Aorta (tissue), 5 donors: ENCODE measurements around the gene NGRN. TPM values are rescaled to one million over a fixed set of nuclear protein-coding genes. Genes with fewer than 3 reads are reported as not detected.
A peak's percentile ranks its signal among the peaks of the same experiment; 100 is the strongest.

Source experiments
- ATAC-seq: fragments of 200-7000 bp; cut with Tn5 transposase; one replicate; pipeline ENCODE4 v1.9.1; 2022; ENCODE audit warnings: moderate library complexity; ENCODE audit not compliant: low FRiP score
- DNase-seq, 2 donors: peaks; one replicate each; pipeline ENCODE4 v3.0.0-alpha.2; 2020
- H3K27ac ChIP-seq, 2 donors: one replicate each; pipeline ENCODE4 v1.5.1; 2013; ENCODE audit warnings: low read length in 2 of 2, mild to moderate bottlenecking in 2 of 2, moderate library complexity in 2 of 2, control low read depth in 1 of 2, inconsistent platforms in 1 of 2, low read depth in 1 of 2
- H3K27me3 ChIP-seq, 2 donors: one replicate each; pipeline ENCODE4 v1.6.1; 2013; ENCODE audit warnings: control low read depth in 1 of 2, low read length in 1 of 2, mild to moderate bottlenecking in 1 of 2, moderate library complexity in 1 of 2; ENCODE audit not compliant: insufficient read depth in 2 of 2, control insufficient read depth in 1 of 2
- H3K36me3 ChIP-seq, 2 donors: one replicate each; pipeline ENCODE4 v1.6.1; 2013; ENCODE audit warnings: control low read depth in 1 of 2, low read length in 1 of 2, mild to moderate bottlenecking in 1 of 2; ENCODE audit not compliant: insufficient read depth in 2 of 2, control insufficient read depth in 1 of 2
- H3K4me1 ChIP-seq, 2 donors: one replicate each; pipeline ENCODE4 v1.6.1; 2013; ENCODE audit warnings: low read length in 2 of 2, control low read depth in 1 of 2, mild to moderate bottlenecking in 1 of 2, moderate library complexity in 1 of 2; ENCODE audit not compliant: insufficient read depth in 2 of 2, control insufficient read depth in 1 of 2
- H3K4me3 ChIP-seq, 2 donors: one replicate each; pipeline ENCODE4 v1.5.1; 2013; ENCODE audit warnings: low read length in 2 of 2, control low read depth in 1 of 2, mild to moderate bottlenecking in 1 of 2
- H3K9me3 ChIP-seq: one replicate; pipeline ENCODE4 v1.6.1; 2013; ENCODE audit warnings: mild to moderate bottlenecking, low read length; ENCODE audit not compliant: control insufficient read depth
- WGBS, 2 donors: extraction: QIAGEN DNeasy Blood & Tissue Kit; methylation state at CpG; one replicate each; pipeline ENCODE4 v1.1.7; 2013; 5-methylcytosine and 5-hydroxymethylcytosine counted together
- intact Hi-C, 2 donors: fragments of 100-400 bp; cut with DNase I; formaldehyde crosslinking; loops; one replicate each; pipeline versions ENCODE4 v1.14.2 to v1.15.0; 2022
- polyA plus RNA-seq, 2 donors: library from polyadenylated mRNA; stranded (reverse); fragments of 200-250 nt; gene quantifications; one replicate each; pipeline ENCODE4 v1.2.3, GENCODE V29; 2013
- total RNA-seq, 2 donors: library from RNA; stranded (reverse); fragmentation: NEBNext Ultra II Directional; extraction: Animal tissue kit (Norgen Biotek cat#: 25700); gene quantifications; one replicate each; pipeline ENCODE4 v1.2.1, GENCODE V29; 2021
- donor health status: healthy with polysubstance abuse.
- donor health status: Bipolar disorder and iron deficiency.
- donor health status: DM: no; HTN: no; CAD: no.
- donor health status: DM: no; HTN: no; CAD: no.
- donor health status: DM: yes; HTN: yes; CAD: no.

The NGRN gene
- total and polyA plus RNA-seq, 4 donors: 75.6 to 120 (median 84.7) TPM

DNA sequence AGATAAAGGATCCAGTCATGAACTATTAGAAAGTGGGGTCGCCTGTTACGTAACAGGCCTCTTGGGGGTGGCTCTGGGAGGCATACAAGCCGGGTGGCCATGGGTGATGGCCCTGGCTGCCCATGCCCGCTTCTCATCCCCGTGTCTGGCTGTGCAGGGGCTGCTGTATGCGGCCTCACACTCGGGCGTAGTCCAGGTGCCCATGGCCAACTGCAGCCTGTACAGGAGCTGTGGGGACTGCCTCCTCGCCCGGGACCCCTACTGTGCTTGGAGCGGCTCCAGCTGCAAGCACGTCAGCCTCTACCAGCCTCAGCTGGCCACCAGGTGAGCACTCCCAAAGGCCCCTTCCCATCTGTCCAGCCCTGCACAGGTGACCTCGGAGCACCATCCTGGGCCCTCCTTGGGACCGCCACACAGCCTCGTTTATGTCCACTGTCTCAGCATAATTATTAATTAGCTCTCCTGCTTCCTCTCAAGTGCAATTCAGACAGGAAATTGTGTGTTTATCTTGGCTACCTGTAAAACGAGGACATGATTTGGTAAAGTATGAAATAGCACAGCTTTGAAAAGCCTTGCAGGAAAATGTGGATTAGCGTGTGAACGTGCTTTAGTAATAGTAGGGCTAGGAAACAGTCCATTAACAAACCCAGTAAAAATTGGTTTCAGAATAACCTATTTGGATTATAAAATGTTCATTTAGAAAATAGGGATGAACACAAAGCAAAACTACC lies 39.8 kb upstream of the NGRN start:
- ATAC-seq (no peak), DNase-seq (no peak)
- Histone ChIP-seq H3K27me3 (no peaks in the 10 kb centered on the region), H3K27ac (no peak overlapping the region), H3K4me3 (no peak overlapping the region), H3K9me3 (no peaks in the 10 kb centered on the region), H3K36me3 (no peaks in the 10 kb centered on the region), H3K4me1 (no peaks in the 10 kb centered on the region)
- intact Hi-C loops: no loop called here
- 90 to 94% methylated on average over 18 of the region's 18 CpGs for WGBS, 2 donors

DNA sequence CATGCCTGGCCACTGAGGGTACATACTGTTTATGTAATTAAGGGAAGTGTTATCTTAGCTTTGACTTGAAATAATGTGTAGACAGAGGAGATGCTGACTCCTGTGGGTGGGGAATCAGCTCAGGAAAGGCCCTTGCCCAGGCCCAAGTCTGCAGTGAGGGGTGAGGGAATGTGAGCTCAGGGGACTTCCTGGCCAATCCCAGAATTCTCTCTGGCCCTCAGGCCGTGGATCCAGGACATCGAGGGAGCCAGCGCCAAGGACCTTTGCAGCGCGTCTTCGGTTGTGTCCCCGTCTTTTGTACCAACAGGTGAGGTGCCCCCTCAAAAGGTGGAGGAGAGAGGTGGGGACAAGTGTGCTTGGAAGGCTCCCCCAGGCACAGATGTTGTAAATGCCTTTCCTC lies 38.1 kb upstream of the NGRN start:
- Histone ChIP-seq H3K4me1 (no peaks in the 10 kb centered on the region), H3K36me3 (no peaks in the 10 kb centered on the region), H3K27ac (no peak overlapping the region), H3K4me3 (no peak overlapping the region), H3K9me3 (no peaks in the 10 kb centered on the region), H3K27me3 (no peaks in the 10 kb centered on the region)
- intact Hi-C loops: no loop called here
- DNase-seq (no peak), ATAC-seq (no peak)
- 81 to 92% methylated on average over 7 of the region's 7 CpGs for WGBS, 2 donors

DNA sequence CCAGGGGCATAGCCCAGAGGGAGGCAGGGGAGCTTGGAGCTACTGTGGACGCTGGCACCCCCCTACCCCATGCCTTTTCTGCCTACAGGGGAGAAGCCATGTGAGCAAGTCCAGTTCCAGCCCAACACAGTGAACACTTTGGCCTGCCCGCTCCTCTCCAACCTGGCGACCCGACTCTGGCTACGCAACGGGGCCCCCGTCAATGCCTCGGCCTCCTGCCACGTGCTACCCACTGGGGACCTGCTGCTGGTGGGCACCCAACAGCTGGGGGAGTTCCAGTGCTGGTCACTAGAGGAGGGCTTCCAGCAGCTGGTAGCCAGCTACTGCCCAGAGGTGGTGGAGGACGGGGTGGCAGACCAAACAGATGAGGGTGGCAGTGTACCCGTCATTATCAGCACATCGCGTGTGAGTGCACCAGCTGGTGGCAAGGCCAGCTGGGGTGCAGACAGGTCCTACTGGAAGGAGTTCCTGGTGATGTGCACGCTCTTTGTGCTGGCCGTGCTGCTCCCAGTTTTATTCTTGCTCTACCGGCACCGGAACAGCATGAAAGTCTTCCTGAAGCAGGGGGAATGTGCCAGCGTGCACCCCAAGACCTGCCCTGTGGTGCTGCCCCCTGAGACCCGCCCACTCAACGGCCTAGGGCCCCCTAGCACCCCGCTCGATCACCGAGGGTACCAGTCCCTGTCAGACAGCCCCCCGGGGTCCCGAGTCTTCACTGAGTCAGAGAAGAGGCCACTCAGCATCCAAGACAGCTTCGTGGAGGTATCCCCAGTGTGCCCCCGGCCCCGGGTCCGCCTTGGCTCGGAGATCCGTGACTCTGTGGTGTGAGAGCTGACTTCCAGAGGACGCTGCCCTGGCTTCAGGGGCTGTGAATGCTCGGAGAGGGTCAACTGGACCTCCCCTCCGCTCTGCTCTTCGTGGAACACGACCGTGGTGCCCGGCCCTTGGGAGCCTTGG lies 37.4 kb upstream of the NGRN start:
- no peaks in the 10 kb centered on the region for H3K27me3 ChIP-seq
- no peak overlapping the region for H3K27ac ChIP-seq
- no peak overlapping the region for H3K4me3 ChIP-seq
- no peaks in the 10 kb centered on the region for H3K4me1 ChIP-seq
- 86 to 89% methylated on average over 38 of the region's 38 CpGs for WGBS, 2 donors
- DNase-seq (no peak), ATAC-seq (no peak)
- intact Hi-C loops: no loop called here
- no peaks in the 10 kb centered on the region for H3K36me3 ChIP-seq
- H3K9me3 ChIP-seq: no peaks in the 10 kb centered on the region

DNA sequence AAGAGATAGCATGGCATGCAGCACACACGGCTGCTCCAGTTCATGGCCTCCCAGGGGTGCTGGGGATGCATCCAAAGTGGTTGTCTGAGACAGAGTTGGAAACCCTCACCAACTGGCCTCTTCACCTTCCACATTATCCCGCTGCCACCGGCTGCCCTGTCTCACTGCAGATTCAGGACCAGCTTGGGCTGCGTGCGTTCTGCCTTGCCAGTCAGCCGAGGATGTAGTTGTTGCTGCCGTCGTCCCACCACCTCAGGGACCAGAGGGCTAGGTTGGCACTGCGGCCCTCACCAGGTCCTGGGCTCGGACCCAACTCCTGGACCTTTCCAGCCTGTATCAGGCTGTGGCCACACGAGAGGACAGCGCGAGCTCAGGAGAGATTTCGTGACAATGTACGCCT lies 36.5 kb upstream of the NGRN start:
- no peaks in the 10 kb centered on the region for H3K27me3 ChIP-seq
- no peaks in the 10 kb centered on the region for H3K36me3 ChIP-seq
- no peak overlapping the region for H3K27ac ChIP-seq
- 86 to 87% methylated on average over 15 of the region's 15 CpGs for WGBS, 2 donors
- H3K4me1 ChIP-seq: no peaks in the 10 kb centered on the region
- intact Hi-C loops: no loop called here
- ATAC-seq (no peak), DNase-seq (no peak)
- H3K4me3 ChIP-seq: no peak overlapping the region
- no peaks in the 10 kb centered on the region for H3K9me3 ChIP-seq

DNA sequence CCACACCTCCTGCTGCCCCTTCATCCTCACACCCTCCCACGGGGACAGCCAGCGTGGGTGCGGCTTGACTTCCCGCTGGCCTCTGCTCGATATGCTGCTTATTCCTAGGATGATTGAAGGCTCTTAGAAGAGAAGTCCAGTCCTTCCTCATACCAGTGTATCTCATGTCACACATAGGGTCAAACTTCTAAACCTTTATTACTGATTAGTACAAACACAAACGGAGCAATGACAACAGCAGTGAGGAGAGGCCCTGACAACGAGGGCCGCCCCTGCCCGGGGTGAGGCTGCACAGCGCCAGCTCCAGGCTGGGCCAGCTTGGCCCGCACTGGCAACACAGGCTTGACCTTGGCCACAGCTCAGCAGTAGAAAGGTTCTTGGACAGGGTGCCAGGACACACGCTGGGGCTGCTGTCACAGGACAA lies 35.4 kb upstream of the NGRN start:
- ATAC-seq (no peak), DNase-seq (no peak)
- Histone ChIP-seq H3K27me3 (no peaks in the 10 kb centered on the region), H3K27ac (no peak overlapping the region), H3K36me3 (no peaks in the 10 kb centered on the region), H3K4me1 (no peaks in the 10 kb centered on the region), H3K4me3 (no peak overlapping the region), H3K9me3 (no peaks in the 10 kb centered on the region)
- WGBS, 2 donors: 39 to 40% methylated on average over 12 of the region's 12 CpGs
- intact Hi-C loops: loop anchor here in 1 of 2 donors (5.0 kb wide), 1 partner anchor 37 kb away; the partner anchor contains the start of gene NGRN

DNA sequence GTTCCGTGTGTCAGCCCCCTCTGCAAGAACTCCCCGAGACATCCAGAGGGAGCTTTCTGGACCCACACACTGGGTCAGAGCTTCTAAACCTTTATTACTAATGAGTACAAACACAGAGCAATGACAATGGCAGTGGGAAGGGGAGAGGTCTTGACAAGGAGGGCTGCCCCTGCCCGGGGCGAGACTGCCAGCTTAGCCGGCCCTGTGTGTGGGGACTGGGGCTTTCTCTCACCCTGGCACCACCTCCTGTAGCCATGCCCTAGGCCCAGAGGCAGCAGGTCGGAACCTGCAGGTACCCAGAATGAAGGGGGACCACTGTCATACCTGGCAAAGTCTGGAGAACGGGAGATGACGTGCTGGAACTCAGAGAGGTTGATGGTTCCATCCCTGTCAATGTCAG lies 34.9 kb upstream of the NGRN start:
- H3K9me3 ChIP-seq: no peaks in the 10 kb centered on the region
- no peaks in the 10 kb centered on the region for H3K36me3 ChIP-seq
- DNase-seq: no peak
- H3K4me1 ChIP-seq: no peaks in the 10 kb centered on the region
- intact Hi-C loops: loop anchor here in 1 of 2 donors (5.0 kb wide), 1 partner anchor 37 kb away; the partner anchor contains the start of gene NGRN
- no peak for ATAC-seq
- H3K4me3 ChIP-seq: no peak overlapping the region
- no peak overlapping the region for H3K27ac ChIP-seq
- 83 to 86% methylated on average over 8 of the region's 8 CpGs for WGBS, 2 donors
- no peaks in the 10 kb centered on the region for H3K27me3 ChIP-seq

DNA sequence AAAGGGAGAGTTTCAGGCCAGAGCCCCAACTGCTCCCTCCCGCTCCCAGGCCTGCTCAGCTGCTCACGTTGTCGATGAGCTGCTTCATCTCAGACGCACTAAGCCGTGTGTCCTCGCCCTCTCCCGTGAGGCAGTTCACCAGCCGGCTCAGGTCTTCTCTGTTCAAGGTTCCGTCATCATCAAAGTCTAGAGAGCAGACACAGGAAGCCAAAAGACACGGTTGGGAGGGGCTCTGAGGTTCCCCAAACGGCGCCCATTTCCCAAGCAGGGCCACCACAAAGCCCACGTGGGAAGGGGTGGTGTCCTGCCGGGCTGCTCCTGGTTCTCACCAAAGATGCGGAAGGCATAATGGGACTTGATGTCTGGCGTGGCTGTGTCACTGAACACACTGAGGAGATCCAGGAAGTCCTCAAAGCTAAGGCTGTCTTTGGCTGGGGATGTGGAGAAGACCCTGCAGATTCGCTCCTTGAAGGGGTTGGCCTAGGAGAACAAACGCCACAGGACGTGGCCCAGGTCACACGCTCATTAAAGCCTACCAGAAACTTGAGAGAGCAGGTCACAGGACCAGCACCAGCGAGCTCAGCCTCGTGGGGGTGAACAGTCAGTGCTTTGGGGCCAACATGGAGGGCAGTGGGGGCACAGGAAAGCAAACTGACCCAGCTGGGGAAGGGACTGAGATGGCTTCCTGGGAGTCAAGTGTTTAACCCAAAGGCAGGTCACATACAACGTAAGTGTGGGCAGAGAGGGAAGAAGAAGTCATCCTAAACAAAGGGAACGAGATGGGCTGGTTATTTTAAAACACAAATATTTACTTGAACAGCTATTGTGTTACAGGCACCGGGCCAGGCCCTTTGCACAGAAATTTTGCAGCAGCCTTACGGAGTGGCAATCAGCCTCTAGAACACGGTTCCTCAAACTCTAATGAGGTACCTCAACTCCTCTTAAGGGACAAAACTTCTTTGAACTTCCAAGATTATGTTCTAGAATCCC lies 34.1 kb upstream of the NGRN start:
- no peaks in the 10 kb centered on the region for H3K4me1 ChIP-seq
- peak in 1 of 2 donors; percentile 68 for DNase-seq

DNA sequence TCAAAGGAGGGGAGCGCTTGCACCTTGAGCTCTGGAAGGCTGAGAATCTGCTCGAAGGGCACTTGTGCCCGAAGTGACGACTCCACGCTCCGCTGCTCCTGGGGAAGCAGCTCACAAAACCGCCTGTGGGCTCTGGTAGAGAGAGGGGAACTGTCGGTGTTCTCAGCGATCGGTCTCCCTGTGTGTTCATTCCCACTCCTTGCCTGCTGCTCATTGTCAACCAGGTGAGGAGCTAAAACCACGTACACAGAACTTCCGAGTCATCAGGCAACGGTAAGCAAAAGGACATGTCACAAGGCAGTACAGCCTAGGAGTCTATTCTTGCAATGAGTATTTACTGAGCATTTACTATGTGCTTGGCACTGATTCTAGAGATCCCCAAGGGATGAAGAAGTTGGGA lies 33.3 kb upstream of the NGRN start:
- no peak for ATAC-seq
- WGBS, 2 donors: 85 to 90% methylated on average over 13 of the region's 13 CpGs
- Histone ChIP-seq H3K4me3 (no peak overlapping the region), H3K9me3 (no peaks in the 10 kb centered on the region), H3K36me3 (no peaks in the 10 kb centered on the region), H3K27ac (no peak overlapping the region), H3K4me1 (no peaks in the 10 kb centered on the region), H3K27me3 (no peaks in the 10 kb centered on the region)
- DNase-seq: no peak
- intact Hi-C loops: loop anchor here in 1 of 2 donors (5.0 kb wide), 1 partner anchor 35 kb away; the partner anchor contains the start of gene NGRN

More for the DNA sequence above, 34.1 kb upstream of the NGRN start:
- H3K27ac ChIP-seq: no peak overlapping the region
- no peak for ATAC-seq
- WGBS, 2 donors: 77 to 78% methylated on average over 27 of the region's 27 CpGs
- H3K27me3 ChIP-seq: no peaks in the 10 kb centered on the region
- intact Hi-C loops: loop anchor here in 1 of 2 donors (5.0 kb wide), 1 partner anchor 36 kb away; the partner anchor contains the start of gene NGRN
- no peaks in the 10 kb centered on the region for H3K36me3 ChIP-seq
- H3K4me3 ChIP-seq: no peak overlapping the region
- no peaks in the 10 kb centered on the region for H3K9me3 ChIP-seq
